Measurements from ENCODE around the gene TNFSF8. TPM values are rescaled to one million over a fixed set of nuclear protein-coding genes. Genes with fewer than 3 reads are reported as not detected.

Gene TNFSF8
- total and polyA plus RNA-seq, 2 of the 8 experiments (the other 6 are each of a cell fraction or from before 2014, with no cell fraction given): not detected

GRCh38 chr9:114856215-114856941 lies 74.0 kb downstream of the TNFSF8 start (continued):
- no peak for TF ChIP-seq RAD21 (IDR thresholded peaks at IDR 0.05 in 1 of 2, conservative IDR thresholded peaks at IDR 0.05 in 1 of 2; ENCODE audit: low read depth in 2 of 2, low read length in 2 of 2)
- TF ChIP-seq GTF2F1 (IDR thresholded peaks at IDR 0.05; ENCODE audit: borderline replicate concordance, low read depth, low read length): no peak
- TF ChIP-seq YY1 (IDR thresholded peaks at IDR 0.05; ENCODE audit: low read depth, low read length): no peak
- no peak for TF ChIP-seq EGR1 (IDR thresholded peaks at IDR 0.05; ENCODE audit: borderline replicate concordance, low read depth, low read length)
- TF ChIP-seq RNF2 (IDR thresholded peaks at IDR 0.05; ENCODE audit: borderline replicate concordance, low read depth, low read length, missing control alignments, poor library complexity, severe bottlenecking): no peak
- no peak for TF ChIP-seq HDAC6 (IDR thresholded peaks at IDR 0.05; ENCODE audit: low read depth, low read length)
- no peak for TF ChIP-seq ZNF274 (IDR thresholded peaks at IDR 0.05; ENCODE audit: borderline replicate concordance, extremely low read depth, low read length)

Data from H1 (cell line).